Neural progenitor cell (in vitro differentiated cells): ENCODE measurements around the gene SLC25A45. TPM values are rescaled to one million over a fixed set of nuclear protein-coding genes. Genes with fewer than 3 reads are reported as not detected.
A peak's percentile ranks its signal among the peaks of the same experiment; 100 is the strongest.

ENCODE experiments used
- DNase-seq: peaks from one replicate; pipeline ENCODE4 v3.0.0-alpha.2; 2016; ENCODE audit warnings: low spot score
- H2AFZ ChIP-seq: fragments of 200-600 bp; sonication (generic); replicated peaks from 2 replicates; pipeline ENCODE4 v1.6.1; 2016; ENCODE audit warnings: antibody characterized with exemption
- H3F3A ChIP-seq: fragments of 200-600 bp; sonication (generic); 2 replicates; pipeline ENCODE4 v1.6.1; 2016; ENCODE audit warnings: antibody characterized with exemption, low read depth
- H3K27ac ChIP-seq: fragments of 200-600 bp; sonication (generic); 2 replicates; pipeline ENCODE4 v1.5.1; 2016; ENCODE audit warnings: mild to moderate bottlenecking
- H3K27me3 ChIP-seq: fragments of 200-600 bp; sonication (generic); 2 replicates; pipeline ENCODE4 v1.6.1; 2016; ENCODE audit warnings: mild to moderate bottlenecking, moderate library complexity
- H3K36me3 ChIP-seq: fragments of 200-600 bp; sonication (generic); 2 replicates; pipeline ENCODE4 v1.5.1; 2016
- H3K4me1 ChIP-seq: fragments of 200-600 bp; sonication (generic); 2 replicates; pipeline ENCODE4 v1.6.1; 2016; ENCODE audit warnings: mixed run types
- H3K4me2 ChIP-seq: fragments of 200-600 bp; sonication (generic); 2 replicates; pipeline ENCODE4 v1.6.1; 2016
- H3K4me3 ChIP-seq: fragments of 200-600 bp; sonication (generic); 2 replicates; pipeline ENCODE4 v1.5.1; 2016
- H3K79me2 ChIP-seq: fragments of 200-600 bp; sonication (generic); 2 replicates; pipeline ENCODE4 v1.6.1; 2016; ENCODE audit warnings: low read depth
- H3K9ac ChIP-seq: fragments of 200-600 bp; sonication (generic); 2 replicates; pipeline ENCODE4 v1.6.1; 2016
- H3K9me3 ChIP-seq: fragments of 200-600 bp; sonication (generic); 2 replicates; pipeline ENCODE4 v1.5.1; 2016; ENCODE audit warnings: low read depth
- H4K20me1 ChIP-seq: fragments of 200-600 bp; sonication (generic); 2 replicates; pipeline ENCODE4 v1.6.1; 2016; ENCODE audit warnings: low read depth
- H3K27ac Mint-ChIP-seq: 3 replicates; pipeline ENCODE4 v1.8.0; 2021; ENCODE audit warnings: mixed read lengths
- H3K27me3 Mint-ChIP-seq: 2 replicates; pipeline ENCODE4 v1.8.0; 2022; ENCODE audit warnings: low read depth, mild to moderate bottlenecking, inconsistent platforms, moderate library complexity, mixed read lengths; ENCODE audit not compliant: insufficient read depth
- H3K36me3 Mint-ChIP-seq: 3 replicates; pipeline ENCODE4 v1.8.0; 2021; ENCODE audit warnings: mixed read lengths
- H3K4me1 Mint-ChIP-seq: 3 replicates; pipeline ENCODE4 v1.8.0; 2021; ENCODE audit warnings: mixed read lengths
- H3K4me3 Mint-ChIP-seq: 3 replicates; pipeline ENCODE4 v1.8.0; 2021; ENCODE audit warnings: mild to moderate bottlenecking, moderate library complexity, mixed read lengths
- H3K9me3 Mint-ChIP-seq: 3 replicates; pipeline ENCODE4 v1.8.0; 2020; ENCODE audit warnings: mixed read lengths
- EZH2 ChIP-seq: fragments of 200-600 bp; sonication (generic); IDR thresholded peaks from 2 replicates; pipeline ENCODE4 v1.6.1; 2017; ENCODE audit warnings: antibody characterized with exemption, mild to moderate bottlenecking, moderate library complexity
- EZH2phosphoT487 ChIP-seq: fragments of 200-600 bp; sonication (generic); IDR thresholded peaks from 2 replicates; pipeline ENCODE4 v1.6.1; 2017; ENCODE audit warnings: antibody characterized with exemption
- total RNA-seq: library from RNA; depleted of rRNA; stranded (reverse); fragments of >200 nt; gene quantifications from 2 replicates; pipeline ENCODE4 v1.2.3, GENCODE V29; 2015; ENCODE audit warnings: low replicate concordance
- TF ChIP-seq, protein P1 (sequence below): fragments of 200-600 bp; sonication (generic); IDR thresholded peaks from 2 replicates; pipeline ENCODE4 v1.5.1; 2017; ENCODE audit warnings: antibody characterized with exemption, mild to moderate bottlenecking

Gene SLC25A45
- total RNA-seq, 1 donor from 2014 or later = 0.47 TPM

DNA sequence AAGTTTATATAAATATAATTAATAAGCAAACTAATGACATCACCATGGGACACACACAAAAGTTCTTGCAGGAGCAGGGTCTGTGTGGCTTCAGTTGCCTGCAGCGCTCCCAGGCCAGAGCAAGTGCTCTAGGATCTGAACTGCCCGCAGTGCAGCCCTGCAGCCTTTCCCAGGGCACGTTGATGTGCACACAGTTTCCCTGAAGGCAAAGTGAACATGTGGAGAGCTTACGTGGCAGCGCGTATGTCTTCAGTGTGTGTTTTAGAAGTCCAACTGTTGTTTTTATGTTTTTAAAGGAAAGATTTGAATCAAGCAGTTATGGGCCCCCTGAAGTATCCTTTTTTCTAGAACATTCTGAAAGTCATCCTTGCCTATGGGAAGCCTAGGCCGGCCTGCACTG lies 29.1 kb downstream of the SLC25A45 start:
- peaks cover 30% of the 10 kb centered on the region for H4K20me1 ChIP-seq
- no peaks in the 10 kb centered on the region for H3K79me2 ChIP-seq
- H3K4me3 ChIP-seq = peak overlapping the region; percentile 70
- DNase-seq = no peak
- no peaks in the 10 kb centered on the region for H3K9me3 ChIP-seq
- peaks cover 11% of the 10 kb centered on the region for H3K27me3 Mint-ChIP-seq
- peak overlapping the region; percentile 85 for H3K4me2 ChIP-seq
- H3K27ac Mint-ChIP-seq = no peak overlapping the region
- peaks cover 6% of the 10 kb centered on the region for H3K36me3 ChIP-seq
- H3F3A ChIP-seq = peaks cover 46% of the 10 kb centered on the region
- H3K4me3 Mint-ChIP-seq = peak overlapping the region; percentile 85
- peaks cover 13% of the 10 kb centered on the region for H3K4me1 ChIP-seq
- no peak overlapping the region for H2AFZ ChIP-seq
- peaks cover 25% of the 10 kb centered on the region for H3K4me1 Mint-ChIP-seq
- TF ChIP-seq, protein P1, sequence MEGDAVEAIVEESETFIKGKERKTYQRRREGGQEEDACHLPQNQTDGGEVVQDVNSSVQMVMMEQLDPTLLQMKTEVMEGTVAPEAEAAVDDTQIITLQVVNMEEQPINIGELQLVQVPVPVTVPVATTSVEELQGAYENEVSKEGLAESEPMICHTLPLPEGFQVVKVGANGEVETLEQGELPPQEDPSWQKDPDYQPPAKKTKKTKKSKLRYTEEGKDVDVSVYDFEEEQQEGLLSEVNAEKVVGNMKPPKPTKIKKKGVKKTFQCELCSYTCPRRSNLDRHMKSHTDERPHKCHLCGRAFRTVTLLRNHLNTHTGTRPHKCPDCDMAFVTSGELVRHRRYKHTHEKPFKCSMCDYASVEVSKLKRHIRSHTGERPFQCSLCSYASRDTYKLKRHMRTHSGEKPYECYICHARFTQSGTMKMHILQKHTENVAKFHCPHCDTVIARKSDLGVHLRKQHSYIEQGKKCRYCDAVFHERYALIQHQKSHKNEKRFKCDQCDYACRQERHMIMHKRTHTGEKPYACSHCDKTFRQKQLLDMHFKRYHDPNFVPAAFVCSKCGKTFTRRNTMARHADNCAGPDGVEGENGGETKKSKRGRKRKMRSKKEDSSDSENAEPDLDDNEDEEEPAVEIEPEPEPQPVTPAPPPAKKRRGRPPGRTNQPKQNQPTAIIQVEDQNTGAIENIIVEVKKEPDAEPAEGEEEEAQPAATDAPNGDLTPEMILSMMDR = no peak
- TF ChIP-seq EZH2phosphoT487 (no peak), EZH2 (no peak)
- no peaks in the 10 kb centered on the region for H3K9me3 Mint-ChIP-seq
- peaks cover 26% of the 10 kb centered on the region for H3K27me3 ChIP-seq
- no peak overlapping the region for H3K9ac ChIP-seq
- peaks cover 17% of the 10 kb centered on the region for H3K36me3 Mint-ChIP-seq
- no peak overlapping the region for H3K27ac ChIP-seq

DNA sequence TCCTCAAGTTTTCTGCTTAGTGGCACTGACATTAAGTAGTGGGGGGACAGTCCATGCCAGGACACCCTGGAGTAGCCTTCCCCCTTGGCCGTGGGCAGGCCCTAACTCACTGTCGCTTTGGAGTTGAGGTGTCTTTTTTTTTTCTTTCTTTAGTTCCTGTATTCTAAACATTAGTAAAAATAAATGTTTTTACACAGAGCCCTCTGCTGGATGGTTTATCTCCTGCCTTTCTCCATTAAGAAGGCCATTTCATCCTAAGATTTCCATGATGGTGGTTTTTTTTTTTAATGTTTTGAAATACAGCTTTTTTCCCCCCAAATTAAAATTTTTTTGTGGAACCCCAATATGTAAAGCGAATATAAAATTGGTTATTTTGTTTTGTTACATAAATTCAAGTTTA lies 29.7 kb downstream of the SLC25A45 start:
- no peak overlapping the region for H3K4me3 Mint-ChIP-seq
- H3K27me3 Mint-ChIP-seq = peaks cover 9% of the 10 kb centered on the region
- no peak for TF ChIP-seq EZH2phosphoT487
- TF ChIP-seq, protein P1 = peak; percentile 40
- Histone ChIP-seq H3K4me2 (no peak overlapping the region), H3K9me3 (no peaks in the 10 kb centered on the region), H3K79me2 (no peaks in the 10 kb centered on the region), H3K9ac (no peak overlapping the region), H3K36me3 (peaks cover 6% of the 10 kb centered on the region), H2AFZ (no peak overlapping the region), H3K4me1 (peaks cover 13% of the 10 kb centered on the region), H3K4me3 (no peak overlapping the region), H3F3A (peaks cover 46% of the 10 kb centered on the region), H3K27me3 (peaks cover 26% of the 10 kb centered on the region), H3K27ac (no peak overlapping the region), H4K20me1 (peaks cover 30% of the 10 kb centered on the region)
- H3K36me3 Mint-ChIP-seq = peaks cover 17% of the 10 kb centered on the region
- no peaks in the 10 kb centered on the region for H3K9me3 Mint-ChIP-seq
- H3K27ac Mint-ChIP-seq = no peak overlapping the region
- DNase-seq = no peak
- peaks cover 25% of the 10 kb centered on the region for H3K4me1 Mint-ChIP-seq

DNA sequence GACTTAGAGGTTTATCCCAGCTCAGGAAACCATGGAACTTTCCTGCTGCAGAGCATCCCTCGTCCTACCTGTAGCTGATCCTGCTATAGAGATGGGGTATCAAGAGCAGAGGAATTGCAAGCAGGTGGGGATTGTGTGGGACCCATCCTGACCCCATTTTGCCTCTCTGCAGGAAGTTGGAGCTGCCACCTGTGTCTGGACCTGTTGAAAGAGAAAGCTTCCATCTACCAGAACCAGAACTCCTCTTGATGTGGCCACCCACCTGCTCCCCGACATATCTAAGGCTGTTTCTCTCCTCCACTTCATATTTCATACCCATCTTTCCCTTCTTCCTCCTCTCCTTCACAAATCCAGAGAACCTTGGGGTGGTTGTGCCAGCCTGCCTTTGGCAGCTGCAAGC lies 30.9 kb downstream of the SLC25A45 start:
- no peak overlapping the region for H3K27ac Mint-ChIP-seq
- H3K36me3 Mint-ChIP-seq = peaks cover 19% of the 10 kb centered on the region
- no peaks in the 10 kb centered on the region for H3K9me3 Mint-ChIP-seq
- Histone ChIP-seq H3K9ac (no peak overlapping the region), H3K27me3 (peaks cover 13% of the 10 kb centered on the region), H3K4me3 (no peak overlapping the region), H3F3A (peaks cover 46% of the 10 kb centered on the region), H3K9me3 (no peaks in the 10 kb centered on the region), H4K20me1 (peaks cover 30% of the 10 kb centered on the region), H3K4me1 (peaks cover 13% of the 10 kb centered on the region), H3K4me2 (no peak overlapping the region), H3K36me3 (peaks cover 6% of the 10 kb centered on the region), H3K27ac (no peak overlapping the region), H2AFZ (no peak overlapping the region), H3K79me2 (no peaks in the 10 kb centered on the region)
- H3K4me1 Mint-ChIP-seq = peaks cover 20% of the 10 kb centered on the region
- TF ChIP-seq, protein P1 = no peak
- TF ChIP-seq EZH2 (no peak), EZH2phosphoT487 (no peak)
- H3K4me3 Mint-ChIP-seq = no peak overlapping the region
- peaks cover 9% of the 10 kb centered on the region for H3K27me3 Mint-ChIP-seq
- DNase-seq = no peak
